HG02840 (cell line): ENCODE data around the gene AGAP1.
"Not testable (repeated sequence)": the region's sequence is repeated elsewhere in the genome, so short reads cannot be mapped to it uniquely, and the experiment has no call there.

Source experiments
- ATAC-seq: cut with Tn5 transposase; IDR thresholded peaks from one replicate; pipeline ENCODE4 v1.9.1; 2021; ENCODE audit warnings: mild to moderate bottlenecking, moderate library complexity, moderate number of reproducible peaks; ENCODE audit not compliant: unreplicated experiment, low FRiP score

Gene AGAP1

GRCh38 chr2:236056141-236056540 lies 562.3 kb downstream of the AGAP1 start:
- ATAC-seq = no peak

- no peak for ATAC-seq
These were observed 563.5 kb downstream of the AGAP1 start for GRCh38 chr2:236057375-236057774.

DNA sequence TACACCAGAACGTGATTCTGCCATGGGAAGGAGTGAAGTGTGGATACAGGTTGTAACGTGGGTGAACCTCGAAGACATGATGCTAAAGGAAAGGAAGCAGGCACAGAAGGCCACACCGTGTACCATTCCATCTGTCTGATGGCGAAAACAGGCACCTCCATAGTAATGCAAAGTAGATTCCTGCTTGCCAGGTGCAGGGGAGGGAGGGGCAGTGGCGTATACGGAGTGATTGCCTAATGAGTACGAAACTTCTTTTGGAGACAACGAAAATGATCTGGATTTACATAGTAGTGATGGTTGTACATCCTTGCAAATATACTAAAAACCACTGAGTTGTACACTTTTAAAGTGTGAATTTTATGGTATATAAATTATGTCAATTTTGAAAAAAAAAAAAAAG lies 567.7 kb downstream of the AGAP1 start:
- no peak for ATAC-seq

DNA sequence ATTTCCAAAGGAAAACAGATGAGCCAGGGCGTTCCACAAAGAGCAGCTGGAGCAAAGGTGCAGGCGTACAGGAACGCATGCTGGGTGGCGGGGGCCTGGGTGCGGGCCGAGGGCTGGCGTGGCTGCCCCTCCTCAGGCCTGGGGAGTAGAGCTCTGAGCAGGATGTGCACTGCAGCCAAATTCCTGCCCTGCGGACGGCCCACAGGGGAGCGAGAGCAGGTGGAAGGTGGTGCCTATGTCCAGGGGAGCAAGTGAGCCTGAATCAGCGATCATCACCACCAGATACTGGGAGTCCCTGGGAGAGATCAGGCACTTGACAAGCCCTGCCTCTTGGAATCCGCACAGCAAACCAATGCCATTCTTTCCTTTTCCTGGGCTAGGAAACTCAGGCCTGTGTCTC lies 568.1 kb downstream of the AGAP1 start:
- no peak for ATAC-seq

DNA sequence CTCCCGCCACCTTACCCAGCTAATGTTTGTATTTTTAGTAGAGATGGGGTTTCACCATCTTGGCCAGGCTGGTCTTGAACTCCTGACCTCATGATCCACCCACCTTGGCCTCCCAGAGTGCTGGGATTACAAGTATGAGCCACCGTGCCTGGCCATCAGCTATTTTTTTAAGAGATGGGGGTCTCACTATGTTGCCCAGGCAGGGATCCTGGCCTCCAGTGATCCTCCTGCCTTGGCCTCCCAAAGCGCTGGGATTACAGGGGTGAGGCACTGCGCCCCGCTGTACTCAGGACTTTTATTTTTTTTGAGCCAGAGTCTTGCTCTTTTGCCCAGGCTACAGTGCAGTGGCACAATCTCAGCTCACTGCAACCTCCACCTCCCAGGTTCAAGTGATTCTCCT lies 569.0 kb downstream of the AGAP1 start:
- ATAC-seq = not testable (repeated sequence)

DNA sequence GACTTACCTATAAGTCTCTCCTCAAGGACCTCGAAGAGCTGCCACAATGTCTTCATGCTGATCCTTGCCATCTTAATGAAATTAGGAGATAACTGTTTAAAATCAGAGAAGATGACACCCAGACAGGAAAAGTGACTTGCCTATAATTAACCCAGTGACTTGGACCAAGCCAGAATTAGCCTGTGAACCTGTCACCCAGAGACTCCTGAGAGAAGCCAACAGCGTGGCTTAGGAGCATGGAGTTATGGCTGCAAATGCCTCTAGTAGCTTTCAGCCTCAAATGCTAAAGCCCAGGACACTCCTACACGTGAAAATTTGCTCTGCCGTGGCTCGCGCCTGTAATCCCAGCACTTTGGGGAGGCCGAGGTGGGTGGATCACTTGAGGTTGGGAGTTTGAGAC lies 570.2 kb downstream of the AGAP1 start:
- ATAC-seq = no peak

GRCh38 chr2:236065314-236066160 lies 571.7 kb downstream of the AGAP1 start:
- ATAC-seq = no peak

- ATAC-seq = no peak
These were observed 576.4 kb downstream of the AGAP1 start for GRCh38 chr2:236070236-236070635.

DNA sequence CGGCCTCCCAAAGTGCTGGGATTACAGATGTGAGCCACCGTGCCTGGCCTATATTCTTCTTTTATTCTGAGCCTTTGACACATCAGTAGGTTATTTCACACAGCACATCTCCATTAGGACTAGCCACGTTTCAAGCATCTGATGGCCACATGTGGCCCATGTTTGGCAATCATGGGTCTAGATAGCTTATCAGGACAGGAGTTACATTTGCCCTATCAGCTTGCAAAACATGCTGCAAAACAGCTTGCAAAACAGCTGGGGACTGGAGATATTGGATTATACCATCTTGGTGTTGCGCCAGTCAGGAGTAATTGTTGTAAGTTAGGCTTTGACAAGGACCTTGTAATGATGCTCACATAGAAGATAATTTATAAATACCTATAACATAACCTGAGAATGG lies 579.4 kb downstream of the AGAP1 start:
- no peak for ATAC-seq

- no peak for ATAC-seq
These were observed 580.2 kb downstream of the AGAP1 start for GRCh38 chr2:236073867-236074655.

DNA sequence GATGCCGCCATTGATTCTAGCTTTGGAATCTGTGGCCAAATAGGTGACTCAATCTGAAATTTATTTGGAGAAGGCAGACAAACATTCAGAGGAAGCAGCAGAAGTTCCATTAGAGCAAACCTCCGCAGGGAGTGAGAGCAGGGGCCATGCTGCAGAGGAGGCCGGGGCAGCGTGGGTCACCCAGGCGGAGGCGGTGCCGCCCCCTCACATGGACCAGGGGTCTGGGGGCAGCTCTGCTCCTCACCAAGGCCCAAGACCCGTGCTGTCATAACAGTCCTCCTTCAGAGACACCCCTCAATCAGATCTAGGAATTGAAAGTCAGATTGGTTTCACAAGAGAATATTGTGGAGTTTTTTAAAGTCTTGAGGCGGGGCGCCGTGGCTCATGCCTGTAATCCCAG lies 582.0 kb downstream of the AGAP1 start:
- no peak for ATAC-seq

GRCh38 chr2:236078297-236079255 lies 584.7 kb downstream of the AGAP1 start:
- ATAC-seq = no peak

DNA sequence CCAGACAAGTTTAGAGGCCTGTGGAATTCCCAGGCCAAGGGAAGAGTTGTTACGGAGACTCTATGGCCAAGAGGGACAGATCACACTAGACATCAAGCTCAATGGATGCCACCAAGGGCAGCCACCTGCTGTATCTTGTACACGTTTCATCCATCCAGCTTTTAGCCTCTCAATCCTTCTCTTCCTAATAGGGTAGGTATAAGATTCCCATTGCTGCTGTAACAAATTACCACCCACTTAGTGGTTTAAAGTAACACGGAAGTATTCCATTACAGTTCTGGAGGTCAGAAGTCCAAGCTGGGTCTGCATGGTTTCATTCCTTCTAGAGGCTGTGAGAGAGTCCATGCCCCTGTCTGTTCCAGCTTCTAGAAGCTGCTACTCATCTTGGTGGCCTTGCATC lies 586.6 kb downstream of the AGAP1 start:
- no peak for ATAC-seq

DNA sequence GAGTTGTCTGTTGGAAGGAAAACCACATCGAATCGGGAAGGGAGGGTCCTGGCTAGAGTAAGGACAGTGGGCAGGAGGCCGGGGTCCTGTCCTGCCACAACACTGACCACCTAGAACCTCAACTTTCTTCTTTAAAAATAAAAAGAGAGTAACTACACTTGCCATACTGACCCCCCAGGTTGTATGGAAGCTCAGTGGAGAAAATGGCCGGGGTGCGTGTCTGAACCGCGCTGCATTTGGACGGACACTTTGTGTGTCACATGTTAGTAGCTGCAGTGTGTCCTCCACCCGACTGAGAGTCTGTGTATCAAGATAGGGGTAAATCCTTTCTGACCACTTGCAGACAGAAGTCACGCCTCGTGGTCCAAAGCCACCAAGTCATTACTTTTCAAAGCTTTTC lies 587.3 kb downstream of the AGAP1 start:
- no peak for ATAC-seq

- ATAC-seq = no peak
These were observed 588.2 kb downstream of the AGAP1 start for GRCh38 chr2:236082061-236082460.

DNA sequence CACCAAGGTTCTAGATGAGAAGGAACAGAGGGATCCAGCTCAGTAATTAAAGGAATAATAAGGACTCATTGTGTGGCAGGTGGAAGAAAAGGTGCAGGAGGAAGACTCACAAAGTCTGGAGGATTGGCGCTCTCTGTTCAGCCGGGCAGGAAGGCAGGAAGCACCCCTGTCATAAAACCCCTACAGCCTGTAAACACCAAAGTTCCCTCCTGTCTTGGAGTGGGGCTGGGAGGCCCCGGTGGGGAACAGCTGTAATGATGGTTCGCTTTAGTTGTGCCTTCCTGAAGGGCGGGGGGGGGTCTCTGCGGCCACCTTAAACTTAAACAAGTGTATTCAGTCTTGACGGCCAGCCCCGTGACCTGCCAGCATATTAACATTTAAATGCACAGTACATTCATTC lies 590.1 kb downstream of the AGAP1 start:
- no peak for ATAC-seq

DNA sequence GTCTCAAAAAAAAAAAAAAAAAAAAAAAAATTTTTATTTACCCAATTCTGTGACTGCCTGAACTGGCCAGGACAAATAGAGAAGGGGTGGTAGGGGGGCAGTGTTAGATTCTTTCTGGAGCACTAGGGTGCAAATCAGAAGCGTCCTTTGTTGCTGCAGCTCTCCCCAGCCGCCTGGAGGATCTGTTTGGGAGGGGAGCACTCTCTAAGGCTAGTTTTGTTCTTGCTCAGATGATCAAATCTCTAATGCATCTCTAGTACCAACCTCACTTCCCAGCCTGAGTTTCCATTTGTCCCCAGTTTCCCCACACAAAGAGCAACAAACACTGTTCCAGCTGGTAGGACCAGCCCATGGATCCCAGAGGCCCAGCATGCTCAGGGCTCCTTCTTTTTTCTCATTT lies 591.4 kb downstream of the AGAP1 start:
- no peak for ATAC-seq

- ATAC-seq = no peak
These were observed 591.8 kb downstream of the AGAP1 start for GRCh38 chr2:236085647-236086046.

GRCh38 chr2:236086403-236086970 lies 592.6 kb downstream of the AGAP1 start:
- no peak for ATAC-seq

- ATAC-seq = no peak
These were observed 593.2 kb downstream of the AGAP1 start for GRCh38 chr2:236086971-236087465.
